ENCODE data around the gene SLC30A10.
"Not testable (repeated sequence)": the region's sequence is repeated elsewhere in the genome, so short reads cannot be mapped to it uniquely, and the experiment has no call there.

GRCh38 chr1:219949227-219949626 lies 20.9 kb upstream of the SLC30A10 start:
- TF ChIP-seq POLR2AphosphoS5 (IDR thresholded peaks at IDR 0.05; ENCODE audit: low read depth, low read length); CTCF (IDR thresholded peaks at IDR 0.05): not testable (repeated sequence)
